ENCODE data around the gene SGK1. TPM values are rescaled to one million over a fixed set of nuclear protein-coding genes. Genes with fewer than 3 reads are reported as not detected.

Gene SGK1
- total RNA-seq, 2 donors from 2014 or later: 67.3 to 97.5 TPM

DNA sequence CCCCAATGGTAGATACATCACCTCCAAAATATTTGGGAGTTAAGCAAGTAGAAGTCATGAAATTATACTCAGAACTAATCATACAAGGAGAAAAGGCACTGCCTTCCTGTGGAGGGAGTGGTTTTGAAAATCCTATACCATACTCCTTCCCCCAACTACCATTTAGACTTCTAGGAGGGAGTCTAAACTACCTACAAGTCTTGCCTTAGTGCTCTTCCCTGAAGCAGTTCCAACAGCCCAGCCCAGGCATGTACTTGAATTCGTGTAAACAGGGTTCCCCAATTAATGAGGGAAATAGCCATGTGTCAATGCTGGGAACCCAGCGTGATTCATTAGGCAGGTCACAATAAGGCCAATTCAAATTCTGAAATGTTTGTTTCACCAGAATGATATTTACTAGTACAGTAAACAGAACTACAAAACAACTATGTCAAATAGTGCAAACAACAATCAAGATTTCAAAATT is 39.1 kb upstream of the SGK1 start:
- TF ChIP-seq, protein P1, sequence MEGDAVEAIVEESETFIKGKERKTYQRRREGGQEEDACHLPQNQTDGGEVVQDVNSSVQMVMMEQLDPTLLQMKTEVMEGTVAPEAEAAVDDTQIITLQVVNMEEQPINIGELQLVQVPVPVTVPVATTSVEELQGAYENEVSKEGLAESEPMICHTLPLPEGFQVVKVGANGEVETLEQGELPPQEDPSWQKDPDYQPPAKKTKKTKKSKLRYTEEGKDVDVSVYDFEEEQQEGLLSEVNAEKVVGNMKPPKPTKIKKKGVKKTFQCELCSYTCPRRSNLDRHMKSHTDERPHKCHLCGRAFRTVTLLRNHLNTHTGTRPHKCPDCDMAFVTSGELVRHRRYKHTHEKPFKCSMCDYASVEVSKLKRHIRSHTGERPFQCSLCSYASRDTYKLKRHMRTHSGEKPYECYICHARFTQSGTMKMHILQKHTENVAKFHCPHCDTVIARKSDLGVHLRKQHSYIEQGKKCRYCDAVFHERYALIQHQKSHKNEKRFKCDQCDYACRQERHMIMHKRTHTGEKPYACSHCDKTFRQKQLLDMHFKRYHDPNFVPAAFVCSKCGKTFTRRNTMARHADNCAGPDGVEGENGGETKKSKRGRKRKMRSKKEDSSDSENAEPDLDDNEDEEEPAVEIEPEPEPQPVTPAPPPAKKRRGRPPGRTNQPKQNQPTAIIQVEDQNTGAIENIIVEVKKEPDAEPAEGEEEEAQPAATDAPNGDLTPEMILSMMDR (IDR thresholded peaks at IDR 0.05): no peak
- Histone ChIP-seq H3K4me1 (ENCODE audit: control insufficient read depth in 1 of 2, low read depth in 2 of 2) (no peaks in the 10 kb centered on the region), H3K27me3 (replicated peaks; ENCODE audit: insufficient read depth) (no peaks in the 10 kb centered on the region), H3K36me3 (no peaks in the 10 kb centered on the region), H3K27ac (no peak overlapping the region), H3K4me3 (no peak overlapping the region), H3K9me3 (no peaks in the 10 kb centered on the region)
- ATAC-seq (ENCODE audit: insufficient number of reproducible peaks, low FRiP score, low read depth): no peak
- no peak for DNase-seq (ENCODE audit: low spot score)

GRCh38 chr6:134356405-134356804 is 38.5 kb upstream of the SGK1 start:
- no peaks in the 10 kb centered on the region for H3K4me1 ChIP-seq (ENCODE audit: control insufficient read depth in 1 of 2, low read depth in 2 of 2)
- DNase-seq (ENCODE audit: low spot score): no peak
- H3K9me3 ChIP-seq: no peaks in the 10 kb centered on the region
- TF ChIP-seq, protein P1 (IDR thresholded peaks at IDR 0.05): no peak
- ATAC-seq (ENCODE audit: insufficient number of reproducible peaks, low FRiP score, low read depth): no peak
- no peak overlapping the region for H3K4me3 ChIP-seq
- H3K36me3 ChIP-seq: no peaks in the 10 kb centered on the region
- H3K27me3 ChIP-seq (replicated peaks; ENCODE audit: insufficient read depth): no peaks in the 10 kb centered on the region
- H3K27ac ChIP-seq: no peak overlapping the region

DNA sequence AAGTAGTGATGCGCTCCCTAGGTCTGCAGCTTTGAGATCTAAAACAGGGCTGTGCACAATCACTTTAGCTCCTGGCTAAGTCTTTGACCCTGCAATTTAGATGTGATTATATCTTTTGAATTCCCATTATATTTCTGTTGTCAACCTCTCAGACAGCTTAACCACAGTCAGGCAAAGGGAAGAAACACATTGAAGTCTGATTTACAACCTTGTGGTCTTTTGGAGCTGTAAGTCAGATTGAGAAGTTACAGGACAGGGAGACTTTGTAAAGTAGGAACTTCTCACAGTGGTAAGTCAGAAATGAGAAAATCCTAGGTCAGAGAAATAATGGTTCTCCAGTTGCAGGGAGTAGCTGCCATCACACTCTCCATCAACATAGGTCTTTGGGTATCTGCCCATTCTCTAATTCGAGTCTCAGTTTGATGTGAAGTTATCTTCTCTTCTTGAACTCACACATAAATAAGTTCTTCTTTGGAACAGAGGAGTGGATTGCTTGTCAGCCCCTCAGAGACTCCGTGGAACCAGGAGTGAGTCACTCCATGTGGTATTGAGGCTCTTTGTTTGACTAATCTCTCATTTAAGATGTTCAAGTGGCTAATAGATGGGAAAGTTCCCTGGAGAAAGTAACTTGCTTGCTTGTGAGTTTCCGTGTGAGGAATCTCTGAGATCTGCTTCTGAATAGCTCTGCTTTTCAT is 35.0 kb upstream of the SGK1 start:
- no peaks in the 10 kb centered on the region for H3K36me3 ChIP-seq
- no peaks in the 10 kb centered on the region for H3K9me3 ChIP-seq
- no peaks in the 10 kb centered on the region for H3K27me3 ChIP-seq (replicated peaks; ENCODE audit: insufficient read depth)
- no peaks in the 10 kb centered on the region for H3K4me1 ChIP-seq (ENCODE audit: control insufficient read depth in 1 of 2, low read depth in 2 of 2)
- no peak overlapping the region for H3K4me3 ChIP-seq
- no peak for ATAC-seq (ENCODE audit: insufficient number of reproducible peaks, low FRiP score, low read depth)
- TF ChIP-seq, protein P1 (IDR thresholded peaks at IDR 0.05): no peak
- no peak for DNase-seq (ENCODE audit: low spot score)
- H3K27ac ChIP-seq: no peak overlapping the region

- Histone ChIP-seq H3K4me1 (ENCODE audit: control insufficient read depth in 1 of 2, low read depth in 2 of 2) (no peaks in the 10 kb centered on the region), H3K27ac (no peak overlapping the region), H3K4me3 (no peak overlapping the region), H3K36me3 (no peaks in the 10 kb centered on the region), H3K9me3 (no peaks in the 10 kb centered on the region), H3K27me3 (replicated peaks; ENCODE audit: insufficient read depth) (no peaks in the 10 kb centered on the region)
- DNase-seq (ENCODE audit: low spot score): no peak
- TF ChIP-seq, protein P1 (IDR thresholded peaks at IDR 0.05): no peak
- no peak for ATAC-seq (ENCODE audit: insufficient number of reproducible peaks, low FRiP score, low read depth)
Observed at GRCh38 chr6:134351615-134352474, 33.9 kb upstream of the SGK1 start.

Measured in thoracic aorta (tissue), 2 donors.